IMR-90 (cell line): ENCODE results near the gene STMN3. TPM values are rescaled to one million over a fixed set of nuclear protein-coding genes. Genes with fewer than 3 reads are reported as not detected.
"Not testable (repeated sequence)": the region's sequence is repeated elsewhere in the genome, so short reads cannot be mapped to it uniquely, and the experiment has no call there.

Source experiments
- ATAC-seq: fragments of 200-7000 bp; cut with Tn5 transposase; 2 replicates; pipeline ENCODE4 v1.9.1; 2020; ENCODE audit warnings: low read depth, mild to moderate bottlenecking, moderate library complexity
- BruUV-seq: library from RNA; stranded (reverse); fragments of 400-500 nt; replicated peaks from 2 replicates; lab custom pipeline; 2021; lab: Mats Ljungman, UMichigan
- CTCF ChIA-PET: fragments of 300-600 bp; formaldehyde crosslinking; extraction: SDS; loops from one replicate; lab custom pipeline; 2021; ENCODE audit warnings: antibody characterized with exemption; lab: Yijun Ruan, JAX
- POLR2A ChIA-PET: fragments of 300-600 bp; sonication (Branson Sonifier 250); formaldehyde crosslinking; loops from one replicate; lab custom pipeline; 2022; ENCODE audit warnings: antibody characterized with exemption; ENCODE audit not compliant: unreplicated experiment; lab: Charles Lee
- DNase-seq: peaks from one replicate; pipeline ENCODE4 v3.0.0; 2013
- H2AFZ ChIP-seq: replicated peaks from 2 replicates; pipeline ENCODE3; 2013; ENCODE audit warnings: low read length, mild to moderate bottlenecking; ENCODE audit not compliant: poor library complexity
- H2AK5ac ChIP-seq: 2 replicates; pipeline ENCODE4 v1.6.1; 2013; ENCODE audit warnings: low read depth, low read length, inconsistent platforms
- H2AK9ac ChIP-seq: replicated peaks from 2 replicates; pipeline ENCODE3; 2013; ENCODE audit warnings: mild to moderate bottlenecking, low read depth, low read length, moderate library complexity; ENCODE audit not compliant: poor library complexity
- H2BK120ac ChIP-seq: 2 replicates; pipeline ENCODE4 v1.6.1; 2013; ENCODE audit warnings: low read depth, low read length, inconsistent platforms
- H2BK15ac ChIP-seq: 3 replicates; pipeline ENCODE4 v1.6.1; 2013; ENCODE audit warnings: low read depth, low read length, inconsistent platforms
- H2BK20ac ChIP-seq: 2 replicates; pipeline ENCODE4 v1.6.1; 2013; ENCODE audit warnings: low read depth, mild to moderate bottlenecking, inconsistent platforms, low read length, moderate library complexity
- H2BK5ac ChIP-seq: 2 replicates; pipeline ENCODE4 v1.6.1; 2013; ENCODE audit warnings: mild to moderate bottlenecking, low read depth, low read length, inconsistent platforms; ENCODE audit not compliant: poor library complexity, severe bottlenecking
- H3K14ac ChIP-seq: replicated peaks from 2 replicates; pipeline ENCODE4 v1.6.1; 2013; ENCODE audit warnings: low read depth, low read length, inconsistent platforms
- H3K18ac ChIP-seq: 2 replicates; pipeline ENCODE4 v1.6.1; 2013; ENCODE audit warnings: low read depth, low read length, control low read depth
- H3K23ac ChIP-seq: 2 replicates; pipeline ENCODE4 v1.6.1; 2013; ENCODE audit warnings: low read depth, low read length, inconsistent platforms
- H3K27ac ChIP-seq: 2 replicates; pipeline ENCODE4 v1.5.1; 2013; ENCODE audit warnings: mild to moderate bottlenecking, control low read depth, low read length; ENCODE audit not compliant: insufficient read depth
- H3K27me3 ChIP-seq: 2 replicates; pipeline ENCODE4 v1.6.1; 2013; ENCODE audit warnings: low read length; ENCODE audit not compliant: control insufficient read depth, insufficient read depth
- H3K36me3 ChIP-seq: 2 replicates; pipeline ENCODE4 v1.6.1; 2013; ENCODE audit warnings: low read length, mixed read lengths; ENCODE audit not compliant: control insufficient read depth, insufficient read depth
- H3K4ac ChIP-seq: 2 replicates; pipeline ENCODE4 v1.6.1; 2013; ENCODE audit warnings: low read depth, low read length, inconsistent platforms
- H3K4me1 ChIP-seq: 2 replicates; pipeline ENCODE4 v1.6.1; 2013; ENCODE audit warnings: low read length, mixed read lengths; ENCODE audit not compliant: control insufficient read depth, insufficient read depth
- H3K4me2 ChIP-seq: 2 replicates; pipeline ENCODE4 v1.6.1; 2013; ENCODE audit warnings: low read depth, mild to moderate bottlenecking, control low read depth, low read length, moderate library complexity
- H3K4me3 ChIP-seq: 2 replicates; pipeline ENCODE4 v1.5.1; 2013; ENCODE audit warnings: low read depth, mild to moderate bottlenecking, control low read depth, low read length, moderate library complexity; ENCODE audit not compliant: insufficient read depth
- H3K56ac ChIP-seq: 2 replicates; pipeline ENCODE4 v1.6.1; 2013; ENCODE audit warnings: low read length, inconsistent platforms; ENCODE audit not compliant: insufficient read depth; ENCODE audit errors: extremely low read depth
- H3K79me1 ChIP-seq, 2 experiments: 2 replicates each; pipeline ENCODE4 v1.6.1; 2013; ENCODE audit warnings: low read length in 2 of 2, inconsistent platforms in 1 of 2, low read depth in 1 of 2
- H3K9ac ChIP-seq: 2 replicates; pipeline ENCODE4 v1.6.1; 2013; ENCODE audit warnings: low read depth, low read length, control low read depth
- H3K9me1 ChIP-seq: 2 replicates; pipeline ENCODE4 v1.6.1; 2013; ENCODE audit warnings: low read length, inconsistent platforms; ENCODE audit not compliant: insufficient read depth
- H3K9me3 ChIP-seq: 2 replicates; pipeline ENCODE4 v1.6.1; 2013; ENCODE audit warnings: low read length; ENCODE audit not compliant: control insufficient read depth, insufficient read depth
- H4K20me1 ChIP-seq: 2 replicates; pipeline ENCODE4 v1.6.1; 2013; ENCODE audit warnings: low read length, inconsistent platforms; ENCODE audit not compliant: insufficient read depth
- H4K5ac ChIP-seq: 2 replicates; pipeline ENCODE4 v1.6.1; 2013; ENCODE audit warnings: mild to moderate bottlenecking, low read depth, low read length, control low read depth
- H4K8ac ChIP-seq, 2 experiments: 2 replicates each; pipeline ENCODE4 v1.6.1; 2013; ENCODE audit warnings: low read depth in 2 of 2, low read length in 2 of 2, control low read depth in 1 of 2, inconsistent platforms in 1 of 2
- H4K91ac ChIP-seq: 2 replicates; pipeline ENCODE4 v1.6.1; 2013; ENCODE audit warnings: low read depth, low read length, inconsistent platforms; ENCODE audit not compliant: insufficient read depth
- WGBS, 2 experiments: methylation state at CpG; one replicate each; pipeline versions ENCODE4 v1.1.5 to v1.1.7; 2013; ENCODE audit warnings: missing lambda C conversion rate in 2 of 2; ENCODE audit not compliant: insufficient read length in 1 of 2; ENCODE audit errors: extremely low coverage in 2 of 2; 5-methylcytosine and 5-hydroxymethylcytosine counted together
- dilution Hi-C: fragments of 300-500 bp; cut with HindIII; formaldehyde crosslinking; loops from one replicate; pipeline ENCODE4 v1.14.3; 2018; ENCODE audit warnings: low sequenced_read_pairs; ENCODE audit not compliant: unreplicated experiment
- in situ Hi-C: fragments of 300-500 bp; cut with MboI; formaldehyde crosslinking; loops from 3 replicates; pipeline ENCODE4 v1.14.3; 2019; ENCODE audit warnings: low sequenced_read_pairs, inconsistent platforms, mixed read lengths
- intact Hi-C: fragments of 100-400 bp; cut with micrococcal nuclease; formaldehyde crosslinking; loops from 2 replicates; pipeline ENCODE4 v1.10.0; 2022
- polyA plus RNA-seq, 3 experiments: library from polyadenylated mRNA; depleted of rRNA; stranded (reverse); fragments of >200 nt; gene quantifications; 2 replicates each; pipeline ENCODE4 v1.2.3, GENCODE V29; 2012; ENCODE audit warnings: low replicate concordance in 1 of 3
- total RNA-seq: library from RNA; depleted of rRNA; stranded (reverse); fragments of >200 nt; gene quantifications from 2 replicates; pipeline ENCODE4 v1.2.3, GENCODE V29; 2012

The STMN3 gene
- total and polyA plus RNA-seq, 2 of the 4 experiments (the other 2 are of a cell fraction) = 20.3 to 62.3 TPM

- H3K36me3 ChIP-seq, H2BK5ac ChIP-seq, H3K9ac ChIP-seq, H4K8ac ChIP-seq, H4K20me1 ChIP-seq, intact Hi-C loops, H2BK120ac ChIP-seq, H3K27me3 ChIP-seq, H2AK5ac ChIP-seq, H4K91ac ChIP-seq, H2AFZ ChIP-seq, H2BK15ac ChIP-seq, H2BK20ac ChIP-seq, ATAC-seq, H3K4ac ChIP-seq, H3K4me1 ChIP-seq, dilution Hi-C loops, H3K4me3 ChIP-seq, CTCF ChIA-PET, H3K9me3 ChIP-seq, BruUV-seq, H3K23ac ChIP-seq, H3K56ac ChIP-seq, H2AK9ac ChIP-seq, H3K9me1 ChIP-seq, H3K4me2 ChIP-seq, H3K14ac ChIP-seq, in situ Hi-C loops, DNase-seq, H4K5ac ChIP-seq, H3K18ac ChIP-seq, POLR2A ChIA-PET, H3K27ac ChIP-seq: not testable (repeated sequence)
- WGBS, 2 experiments = 98% methylated on average over 6 of the region's 6 CpGs; no CpG with 5 or more reads in 1 of the 2 experiments
- peaks cover 19 to 28% of the 10 kb centered on the region in 2 experiments for H3K79me1 ChIP-seq
These were observed 22.3 kb downstream of the STMN3 start for GRCh38 chr20:63630956-63631355.
